GM18909 (cell line): ENCODE results near the gene RPL7A.

Experiments used
- ATAC-seq: cut with Tn5 transposase; IDR thresholded peaks from one replicate; pipeline ENCODE4 v1.9.1; 2021; ENCODE audit warnings: mild to moderate bottlenecking; ENCODE audit not compliant: unreplicated experiment, poor library complexity

Gene RPL7A

GRCh38 chr9:133346021-133346785 lies 1.8 kb upstream of the RPL7A start:
- no peak for ATAC-seq

GRCh38 chr9:133347515-133347984 lies 468 bp upstream of the RPL7A start:
- peak; percentile 38 for ATAC-seq

- ATAC-seq, result no peak
Observed at GRCh38 chr9:133348718-133349573, 928 bp downstream of the RPL7A start.

- ATAC-seq, result no peak
Observed at GRCh38 chr9:133349965-133350616, 2.1 kb downstream of the RPL7A start.

GRCh38 chr9:133351526-133351907 lies 3.5 kb downstream of the RPL7A start:
- ATAC-seq, result no peak

GRCh38 chr9:133351908-133352634 lies 4.1 kb downstream of the RPL7A start:
- ATAC-seq, result no peak

- no peak for ATAC-seq
Observed at GRCh38 chr9:133352635-133353340, 4.8 kb downstream of the RPL7A start.

GRCh38 chr9:133353548-133353947 lies 5.5 kb downstream of the RPL7A start:
- ATAC-seq, result no peak

- ATAC-seq, result no peak
Observed at GRCh38 chr9:133354766-133355165, 6.7 kb downstream of the RPL7A start.

GRCh38 chr9:133355881-133356357 lies 7.9 kb downstream of the RPL7A start:
- no peak for ATAC-seq

GRCh38 chr9:133356391-133357091 lies 8.5 kb downstream of the RPL7A start, which contains the start of the genes SURF1 and SURF2:
SURF1 (minus strand) TSS chr9:133356487; CDS start chr9:133356453, 34 bp downstream.
SURF2 (plus strand) TSS chr9:133356550; CDS start chr9:133356593, 43 bp downstream.
- ATAC-seq, result peak; percentile 59

GRCh38 chr9:133357656-133358055 lies 9.6 kb downstream of the RPL7A start:
- no peak for ATAC-seq

- no peak for ATAC-seq
Observed at GRCh38 chr9:133359399-133360175, 11.6 kb downstream of the RPL7A start.

- ATAC-seq, result no peak
Observed at GRCh38 chr9:133360400-133361393, 12.7 kb downstream of the RPL7A start.

- no peak for ATAC-seq
Observed at GRCh38 chr9:133361507-133362092, 13.6 kb downstream of the RPL7A start.

GRCh38 chr9:133362359-133363044 lies 14.5 kb downstream of the RPL7A start:
- no peak for ATAC-seq
